ENCODE results near the gene SLC39A1.
"Not testable (repeated sequence)": the region's sequence is repeated elsewhere in the genome, so short reads cannot be mapped to it uniquely, and the experiment has no call there.

SLC39A1 gene

GRCh38 chr1:153985341-153985912, 22.1 kb upstream of the SLC39A1 start:
- DNase-seq (ENCODE audit: low spot score), result no peak
- no peak for TF ChIP-seq CTCF (IDR thresholded peaks at IDR 0.05; ENCODE audit: borderline replicate concordance, control extremely low read depth, extremely low read depth, insufficient read depth, missing control alignments)
- in situ Hi-C loops (cut with MboI; ENCODE audit: low sequenced_read_pairs, unreplicated experiment), result loop anchor here (10.0 kb wide), 2 partner anchors 191 to 311 kb away; partner anchors contain the start of genes ILF2 and NPR1

GRCh38 chr1:153984123-153984894, 21.0 kb upstream of the SLC39A1 start:
- TF ChIP-seq CTCF (IDR thresholded peaks at IDR 0.05; ENCODE audit: borderline replicate concordance, control extremely low read depth, extremely low read depth, insufficient read depth, missing control alignments), result no peak
- no peak for DNase-seq (ENCODE audit: low spot score)
- in situ Hi-C loops (cut with MboI; ENCODE audit: low sequenced_read_pairs, unreplicated experiment), result loop anchor here (10.0 kb wide), 2 partner anchors 190 to 310 kb away; partner anchors contain the start of genes ILF2 and NPR1

GRCh38 chr1:153981735-153982134, 18.4 kb upstream of the SLC39A1 start:
- in situ Hi-C loops (cut with MboI; ENCODE audit: low sequenced_read_pairs, unreplicated experiment), result loop anchor here (10.0 kb wide), 2 partner anchors 187 to 307 kb away; partner anchors contain the start of genes ILF2 and NPR1

GRCh38 chr1:153979091-153979490, 15.8 kb upstream of the SLC39A1 start:
- in situ Hi-C loops (cut with MboI; ENCODE audit: low sequenced_read_pairs, unreplicated experiment); DNase-seq (ENCODE audit: low spot score): not testable (repeated sequence)

More at GRCh38 chr1:153981735-153982134, 18.4 kb upstream of the SLC39A1 start:
- not testable (repeated sequence) for DNase-seq (ENCODE audit: low spot score)

GRCh38 chr1:153978274-153978909, 15.1 kb upstream of the SLC39A1 start:
- TF ChIP-seq CTCF (IDR thresholded peaks at IDR 0.05; ENCODE audit: borderline replicate concordance, control extremely low read depth, extremely low read depth, insufficient read depth, missing control alignments), result no peak
- DNase-seq (ENCODE audit: low spot score), result no peak
- in situ Hi-C loops (cut with MboI; ENCODE audit: low sequenced_read_pairs, unreplicated experiment), result no loop called here

- in situ Hi-C loops (cut with MboI; ENCODE audit: low sequenced_read_pairs, unreplicated experiment), result no loop called here
- TF ChIP-seq CTCF (IDR thresholded peaks at IDR 0.05; ENCODE audit: borderline replicate concordance, control extremely low read depth, extremely low read depth, insufficient read depth, missing control alignments), result no peak
- DNase-seq (ENCODE audit: low spot score), result peak; percentile 93
Observed at GRCh38 chr1:153977250-153978240, 14.2 kb upstream of the SLC39A1 start, which contains the start of gene JTB. Gene JTB (minus strand): TSS chr1:153977674. CDS start chr1:153977252, 422 bp downstream.

- in situ Hi-C loops (cut with MboI; ENCODE audit: low sequenced_read_pairs, unreplicated experiment), result no loop called here
- TF ChIP-seq CTCF (IDR thresholded peaks at IDR 0.05; ENCODE audit: borderline replicate concordance, control extremely low read depth, extremely low read depth, insufficient read depth, missing control alignments), result no peak
- no peak for DNase-seq (ENCODE audit: low spot score)
Observed at GRCh38 chr1:153976819-153977249, 13.5 kb upstream of the SLC39A1 start.
